T-cell (primary cell): ENCODE results near the gene FGF6. TPM values are rescaled to one million over a fixed set of nuclear protein-coding genes. Genes with fewer than 3 reads are reported as not detected.

Source experiments
- ATAC-seq, 4 experiments: fragments of 200-7000 bp in 3 of 4; fragments of 150-1000 bp in 1 of 4; cut with Tn5 transposase; replicated peaks in 1 of 4; 1 replicate in 3 of 4; 2 replicates in 1 of 4; pipeline ENCODE4 v1.10.0; 2021; ENCODE audit warnings: moderate library complexity in 3 of 4, mild to moderate bottlenecking in 2 of 4, moderate number of reproducible peaks in 1 of 4
- CTCF ChIA-PET, 2 donors: fragments of 300-600 bp; sonication (Branson Sonifier 250); formaldehyde crosslinking; loops; one replicate each; lab custom pipeline; 2022; ENCODE audit warnings: antibody characterized with exemption in 2 of 2; lab: Charles Lee
- POLR2A ChIA-PET, 2 donors: fragments of 300-600 bp; sonication (Branson Sonifier 250); formaldehyde crosslinking; loops; one replicate each; lab custom pipeline; 2022; ENCODE audit warnings: antibody characterized with exemption in 2 of 2; lab: Charles Lee
- DNase-seq, 35 experiments: peaks; one replicate each; pipeline versions ENCODE4 v3.0.0 to v3.0.0-alpha.2; 2013 to 2023
- H3K27ac ChIP-seq: one replicate; pipeline ENCODE4 v1.5.1; 2013; ENCODE audit warnings: low read length
- H3K27me3 ChIP-seq, 2 experiments: replicated peaks in 1 of 2; 1 replicate in 1 of 2; 2 replicates in 1 of 2; pipeline versions ENCODE4 v1.6.1 to v1.7.0; 2013; ENCODE audit warnings: low read length in 1 of 2, mixed read lengths in 1 of 2; ENCODE audit not compliant: control insufficient read depth in 2 of 2, insufficient read depth in 2 of 2; ENCODE audit errors: extremely low read depth in 1 of 2
- H3K36me3 ChIP-seq, 2 donors: 1 replicate in 1 of 2; 2 replicates in 1 of 2; pipeline versions ENCODE4 v1.6.1 to v1.7.0; 2013; ENCODE audit warnings: low read length in 1 of 2; ENCODE audit not compliant: control insufficient read depth in 2 of 2, insufficient read depth in 1 of 2; ENCODE audit errors: extremely low read depth in 1 of 2
- H3K4me1 ChIP-seq, 2 experiments: 1 replicate in 1 of 2; 2 replicates in 1 of 2; pipeline versions ENCODE4 v1.6.1 to v1.7.0; 2013; ENCODE audit warnings: low read length in 2 of 2, mixed read lengths in 1 of 2; ENCODE audit not compliant: insufficient read depth in 2 of 2, control insufficient read depth in 1 of 2; ENCODE audit errors: extremely low read depth in 1 of 2
- H3K4me3 ChIP-seq, 2 donors: 1 replicate in 1 of 2; 2 replicates in 1 of 2; pipeline versions ENCODE4 v1.5.1 to v1.7.0; 2013; ENCODE audit warnings: mild to moderate bottlenecking in 2 of 2, low read length in 1 of 2, moderate library complexity in 1 of 2; ENCODE audit not compliant: control insufficient read depth in 1 of 2; ENCODE audit errors: extremely low read depth in 1 of 2
- H3K9me3 ChIP-seq: 2 replicates; pipeline ENCODE4 v1.7.0; 2013
- H3K27ac Mint-ChIP-seq, 2 donors: one replicate each; pipeline ENCODE4 v1.8.0; 2020 to 2021; ENCODE audit warnings: mild to moderate bottlenecking in 2 of 2, mixed read lengths in 2 of 2
- H3K27me3 Mint-ChIP-seq, 2 donors: one replicate each; pipeline ENCODE4 v1.8.0; 2021 to 2022; ENCODE audit warnings: mixed read lengths in 2 of 2
- H3K36me3 Mint-ChIP-seq: one replicate; pipeline ENCODE4 v1.8.0; 2021; ENCODE audit warnings: mixed read lengths
- H3K4me1 Mint-ChIP-seq, 3 donors: one replicate each; pipeline ENCODE4 v1.8.0; 2020 to 2022; ENCODE audit warnings: mixed read lengths in 3 of 3, mild to moderate bottlenecking in 1 of 3
- H3K4me3 Mint-ChIP-seq, 3 donors: one replicate each; pipeline ENCODE4 v1.8.0; 2020 to 2022; ENCODE audit warnings: mild to moderate bottlenecking in 3 of 3, mixed read lengths in 3 of 3, moderate library complexity in 3 of 3
- H3K9me3 Mint-ChIP-seq, 3 donors: one replicate each; pipeline ENCODE4 v1.8.0; 2020 to 2022; ENCODE audit warnings: mixed read lengths in 3 of 3
- WGBS: methylation state at CpG from one replicate; pipeline ENCODE4 v1.1.5; 2013; ENCODE audit warnings: missing lambda C conversion rate; ENCODE audit not compliant: insufficient coverage; 5-methylcytosine and 5-hydroxymethylcytosine counted together
- total RNA-seq, 35 experiments: library from RNA in 6 of 35; stranded (reverse) in 6 of 35; fragments of 120-200 nt in 1 of 35; gene quantifications; one replicate each; pipeline versions ENCODE4 v1.2.1 to v1.2.4 and lab custom pipeline; 2013 to 2026

FGF6 gene
- total RNA-seq, 5 donors from 2014 or later (not counting 1 experiment from before 2014, with no cell fraction given) = not detected

DNA sequence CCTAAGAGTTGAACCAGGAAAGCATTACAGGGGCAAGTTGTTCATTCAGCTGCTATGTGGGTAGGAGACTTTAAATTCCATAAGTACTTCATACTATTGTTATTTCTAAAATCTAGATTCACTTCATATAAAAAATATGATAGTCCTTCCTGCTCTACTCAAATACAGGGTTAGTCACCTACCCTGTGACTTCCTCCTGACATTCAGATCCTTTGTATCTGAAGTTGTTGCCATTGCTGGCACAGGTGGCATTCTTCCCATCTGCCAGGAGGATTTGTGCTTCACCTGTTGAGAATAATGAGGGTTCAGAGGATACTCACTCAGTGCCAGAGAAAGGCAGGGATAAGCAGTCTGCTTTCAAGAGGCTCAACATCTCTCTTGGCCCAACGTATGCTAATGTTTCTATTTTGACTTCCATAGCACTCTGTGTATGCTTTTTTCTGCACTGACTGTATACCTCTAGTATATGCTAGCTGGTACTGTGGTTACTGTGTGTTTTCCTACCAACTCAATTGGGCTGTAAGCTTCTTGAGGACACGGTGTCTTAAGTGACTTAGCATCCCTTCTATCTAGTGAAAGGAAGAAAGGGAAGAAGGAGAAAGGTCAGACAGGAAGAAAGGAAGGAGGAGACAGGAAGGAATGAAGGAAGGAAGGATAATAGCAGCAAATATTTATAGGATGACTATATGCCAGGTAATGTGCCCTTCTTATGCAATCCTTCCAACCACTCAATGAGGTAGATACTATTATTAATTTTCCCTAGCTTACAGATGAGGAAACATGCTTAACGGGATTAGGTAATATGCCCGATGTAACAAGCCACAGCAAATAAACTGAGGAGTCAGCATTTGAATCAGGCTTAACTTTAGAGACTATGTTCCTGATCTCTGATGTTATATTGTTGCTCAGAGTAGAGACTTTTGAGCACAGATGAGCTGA lies 38.5 kb upstream of the FGF6 start:
- Histone ChIP-seq H3K9me3 (no peaks in the 10 kb centered on the region), H3K36me3 (peaks cover 0 to 7% of the 10 kb centered on the region in 2 donors), H3K27ac (no peak overlapping the region), H3K27me3 (no peaks in the 10 kb centered on the region), H3K4me1 (no peaks in the 10 kb centered on the region), H3K4me3 (no peak overlapping the region)
- CTCF ChIA-PET = interaction anchor here (0.5 to 0.6 kb wide), 2 partner anchors 60 to 154 kb away, joined by 3 to 4 read pairs; no protein-coding TSS in a partner anchor
- peaks cover 6% of the 10 kb centered on the region for H3K36me3 Mint-ChIP-seq
- WGBS = no CpG with 5 or more reads among the region's 4 CpGs
- POLR2A ChIA-PET = interaction anchor here (0.6 to 1.0 kb wide), 2 partner anchors 9 kb away, joined by 4 to 8 read pairs; no protein-coding TSS in a partner anchor
- peaks cover 0 to 3% of the 10 kb centered on the region in 2 donors for H3K27me3 Mint-ChIP-seq
- ATAC-seq = peak in 2 of 4 experiments; percentile 24 to 29
- DNase-seq = no peak
- H3K27ac Mint-ChIP-seq = peak overlapping the region in 1 of 2 donors; percentile 68
- H3K4me3 Mint-ChIP-seq = no peak overlapping the region
- peaks cover 0 to 8% (median under 1%) of the 10 kb centered on the region in 3 donors for H3K9me3 Mint-ChIP-seq
- peaks cover 0 to 8% (median 0%) of the 10 kb centered on the region in 3 donors for H3K4me1 Mint-ChIP-seq

GRCh38 chr12:4482936-4483335 lies 37.3 kb upstream of the FGF6 start:
- no peak overlapping the region for H3K4me3 ChIP-seq
- peaks cover 0 to 3% of the 10 kb centered on the region in 2 donors for H3K27me3 Mint-ChIP-seq
- no peaks in the 10 kb centered on the region for H3K9me3 ChIP-seq
- no peak for ATAC-seq
- H3K27me3 ChIP-seq = no peaks in the 10 kb centered on the region
- ChIA-PET POLR2A (no interaction called here), CTCF (no interaction called here)
- no peaks in the 10 kb centered on the region for H3K36me3 ChIP-seq
- H3K4me1 Mint-ChIP-seq = peaks cover 0 to 8% (median 0%) of the 10 kb centered on the region in 3 donors
- 75% methylated on average over 5 of the region's 7 CpGs for WGBS
- no peak for DNase-seq
- H3K4me1 ChIP-seq = no peaks in the 10 kb centered on the region
- no peak overlapping the region for H3K27ac Mint-ChIP-seq
- peaks cover 2 to 15% (median 9%) of the 10 kb centered on the region in 3 donors for H3K9me3 Mint-ChIP-seq
- H3K27ac ChIP-seq = no peak overlapping the region
- no peak overlapping the region for H3K4me3 Mint-ChIP-seq
- H3K36me3 Mint-ChIP-seq = peaks cover 3% of the 10 kb centered on the region

DNA sequence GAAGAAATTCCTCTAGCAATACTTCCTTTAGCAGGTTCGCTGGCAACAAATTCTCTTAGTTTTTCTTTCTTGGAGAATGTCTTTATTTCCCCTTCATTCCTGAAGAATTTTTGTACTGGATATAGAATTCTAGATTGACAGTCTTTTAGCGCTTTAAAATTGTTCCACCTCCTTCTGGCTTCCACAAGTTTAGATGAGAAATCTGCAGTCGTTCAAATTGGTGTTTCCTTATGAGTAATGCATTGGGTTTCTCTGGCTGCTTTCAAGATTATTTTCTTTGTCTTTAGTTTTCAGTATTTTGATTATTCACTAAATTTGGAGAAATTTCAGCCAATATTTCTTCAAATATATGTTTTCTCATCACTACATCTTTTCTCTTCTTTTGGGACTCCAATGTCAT lies 33.3 kb upstream of the FGF6 start:
- Mint-ChIP-seq H3K27ac (no peak overlapping the region), H3K4me1 (peaks cover 0 to 5% (median 0%) of the 10 kb centered on the region in 3 donors), H3K4me3 (no peak overlapping the region), H3K9me3 (peaks cover 5 to 18% (median 10%) of the 10 kb centered on the region in 3 donors), H3K36me3 (peaks cover 3% of the 10 kb centered on the region), H3K27me3 (peaks cover 8 to 25% of the 10 kb centered on the region in 2 donors)
- Histone ChIP-seq H3K36me3 (no peaks in the 10 kb centered on the region), H3K9me3 (no peaks in the 10 kb centered on the region), H3K27me3 (no peaks in the 10 kb centered on the region), H3K27ac (no peak overlapping the region), H3K4me1 (no peaks in the 10 kb centered on the region), H3K4me3 (no peak overlapping the region)
- DNase-seq (no peak), ATAC-seq (no peak)
- no CpG with 5 or more reads among the region's 3 CpGs for whole genome bisulfite sequencing
- ChIA-PET POLR2A (no interaction called here), CTCF (no interaction called here)

GRCh38 chr12:4477129-4477528 lies 31.5 kb upstream of the FGF6 start:
- no CpG with 5 or more reads among the region's 2 CpGs for WGBS
- H3K36me3 ChIP-seq = no peaks in the 10 kb centered on the region
- Mint-ChIP-seq H3K27ac (no peak overlapping the region), H3K36me3 (peaks cover 3% of the 10 kb centered on the region), H3K4me1 (no peaks in the 10 kb centered on the region), H3K4me3 (no peak overlapping the region), H3K9me3 (peaks cover 5 to 18% (median 10%) of the 10 kb centered on the region in 3 donors), H3K27me3 (peaks cover 8 to 29% of the 10 kb centered on the region in 2 donors)
- ChIA-PET POLR2A (no interaction called here), CTCF (no interaction called here)
- H3K27me3 ChIP-seq = no peaks in the 10 kb centered on the region
- H3K9me3 ChIP-seq = no peaks in the 10 kb centered on the region
- no peaks in the 10 kb centered on the region for H3K4me1 ChIP-seq
- no peak overlapping the region for H3K27ac ChIP-seq
- no peak overlapping the region for H3K4me3 ChIP-seq
- ATAC-seq = no peak
- no peak for DNase-seq

DNA sequence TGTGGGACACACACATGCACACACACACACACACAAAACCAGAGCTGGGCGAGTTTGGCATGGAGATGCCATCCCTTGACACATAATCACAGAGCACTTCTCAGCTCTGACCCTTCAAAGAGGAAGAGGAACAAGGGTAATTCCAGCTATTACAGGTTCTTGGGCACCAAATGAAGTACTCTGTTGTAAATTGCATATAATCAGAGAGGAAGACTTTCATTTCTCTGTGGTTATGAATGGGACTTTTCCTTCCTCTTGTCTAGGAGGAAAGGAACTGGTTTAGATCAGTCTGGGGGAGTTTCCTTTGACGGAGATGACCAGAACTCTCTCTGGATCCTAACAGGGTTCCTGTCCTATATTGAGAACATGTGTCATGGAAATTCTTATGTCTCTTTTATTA lies 26.4 kb upstream of the FGF6 start:
- H3K9me3 ChIP-seq = no peaks in the 10 kb centered on the region
- H3K27ac ChIP-seq = no peak overlapping the region
- H3K9me3 Mint-ChIP-seq = no peaks in the 10 kb centered on the region
- ChIA-PET CTCF (no interaction called here), POLR2A (no interaction called here)
- no CpG with 5 or more reads among the region's 2 CpGs for WGBS
- H3K27ac Mint-ChIP-seq = no peak overlapping the region
- no peaks in the 10 kb centered on the region for H3K36me3 Mint-ChIP-seq
- no peak for ATAC-seq
- H3K4me1 Mint-ChIP-seq = no peaks in the 10 kb centered on the region
- no peak for DNase-seq
- H3K36me3 ChIP-seq = no peaks in the 10 kb centered on the region
- H3K4me3 ChIP-seq = no peak overlapping the region
- no peaks in the 10 kb centered on the region for H3K27me3 ChIP-seq
- H3K4me1 ChIP-seq = no peaks in the 10 kb centered on the region
- peaks cover 8 to 25% of the 10 kb centered on the region in 2 donors for H3K27me3 Mint-ChIP-seq
- H3K4me3 Mint-ChIP-seq = no peak overlapping the region

- Histone ChIP-seq H3K36me3 (no peaks in the 10 kb centered on the region), H3K4me1 (no peaks in the 10 kb centered on the region), H3K27me3 (no peaks in the 10 kb centered on the region), H3K9me3 (no peaks in the 10 kb centered on the region), H3K27ac (no peak overlapping the region), H3K4me3 (no peak overlapping the region)
- POLR2A ChIA-PET = no interaction called here
- DNase-seq = no peak
- 100% methylated on average over 2 of the region's 4 CpGs for WGBS
- CTCF ChIA-PET = no interaction called here
- no peak for ATAC-seq
- H3K4me3 Mint-ChIP-seq = no peak overlapping the region
- no peaks in the 10 kb centered on the region for H3K36me3 Mint-ChIP-seq
- H3K4me1 Mint-ChIP-seq = no peaks in the 10 kb centered on the region
- H3K9me3 Mint-ChIP-seq = no peaks in the 10 kb centered on the region
- peaks cover 4 to 20% of the 10 kb centered on the region in 2 donors for H3K27me3 Mint-ChIP-seq
- no peak overlapping the region for H3K27ac Mint-ChIP-seq
Observed at GRCh38 chr12:4471256-4471655, 25.6 kb upstream of the FGF6 start.
